Measurements from ENCODE around the gene ZNF217. TPM values are rescaled to one million over a fixed set of nuclear protein-coding genes. Genes with fewer than 3 reads are reported as not detected.

The ZNF217 gene
- total and polyA plus RNA-seq, 2 experiments from 2014 or later, result 4.7 to 32.4 TPM

DNA sequence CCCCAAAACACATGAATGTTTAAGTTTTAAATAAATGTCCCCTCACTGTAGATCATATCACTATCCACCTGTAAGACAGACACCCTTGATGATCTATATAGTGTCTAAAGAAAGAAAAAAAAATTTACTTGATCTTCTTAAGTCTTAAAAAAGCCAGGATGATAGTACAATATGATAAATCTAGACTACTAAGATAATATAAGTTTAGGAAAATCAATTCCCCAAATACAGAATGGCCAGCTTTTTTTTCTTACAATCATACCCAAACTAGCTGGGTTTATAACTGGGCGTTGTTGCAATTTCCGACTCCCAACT lies 14.4 kb downstream of the ZNF217 start:
- 44% methylated on average over 2 of the region's 2 CpGs for WGBS (ENCODE audit: low lambda C conversion rate, missing lambda C conversion rate)
- Histone ChIP-seq H3K27me3 (no peaks in the 10 kb centered on the region), H3K4me3 (no peak overlapping the region), H3K27ac (peak overlapping the region; percentile 64), H2AFZ (no peak overlapping the region), H4K20me1 (ENCODE audit: insufficient read depth, poor library complexity, severe bottlenecking) (peaks cover 4% of the 10 kb centered on the region), H3K4me2 (peak overlapping the region; percentile 60), H3K36me3 (replicated peaks; ENCODE audit: insufficient read depth, low read depth) (peaks cover 3% of the 10 kb centered on the region), H3K79me2 (peaks cover 95% of the 10 kb centered on the region), H3K9me3 (ENCODE audit: low read depth) (no peaks in the 10 kb centered on the region), H3K9me2 (replicated peaks; ENCODE audit: insufficient read depth) (no peaks in the 10 kb centered on the region), H3K4me1 (ENCODE audit: insufficient read depth) (peaks cover 33% of the 10 kb centered on the region)
- TF ChIP-seq EZH2phosphoT487 (IDR thresholded peaks at IDR 0.05; ENCODE audit: low read depth, severe bottlenecking, unreplicated experiment) (no peak), EZH2 (IDR thresholded peaks at IDR 0.05; ENCODE audit: borderline replicate concordance) (no peak)
- TF ChIP-seq, protein P1, sequence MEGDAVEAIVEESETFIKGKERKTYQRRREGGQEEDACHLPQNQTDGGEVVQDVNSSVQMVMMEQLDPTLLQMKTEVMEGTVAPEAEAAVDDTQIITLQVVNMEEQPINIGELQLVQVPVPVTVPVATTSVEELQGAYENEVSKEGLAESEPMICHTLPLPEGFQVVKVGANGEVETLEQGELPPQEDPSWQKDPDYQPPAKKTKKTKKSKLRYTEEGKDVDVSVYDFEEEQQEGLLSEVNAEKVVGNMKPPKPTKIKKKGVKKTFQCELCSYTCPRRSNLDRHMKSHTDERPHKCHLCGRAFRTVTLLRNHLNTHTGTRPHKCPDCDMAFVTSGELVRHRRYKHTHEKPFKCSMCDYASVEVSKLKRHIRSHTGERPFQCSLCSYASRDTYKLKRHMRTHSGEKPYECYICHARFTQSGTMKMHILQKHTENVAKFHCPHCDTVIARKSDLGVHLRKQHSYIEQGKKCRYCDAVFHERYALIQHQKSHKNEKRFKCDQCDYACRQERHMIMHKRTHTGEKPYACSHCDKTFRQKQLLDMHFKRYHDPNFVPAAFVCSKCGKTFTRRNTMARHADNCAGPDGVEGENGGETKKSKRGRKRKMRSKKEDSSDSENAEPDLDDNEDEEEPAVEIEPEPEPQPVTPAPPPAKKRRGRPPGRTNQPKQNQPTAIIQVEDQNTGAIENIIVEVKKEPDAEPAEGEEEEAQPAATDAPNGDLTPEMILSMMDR (IDR thresholded peaks at IDR 0.05; ENCODE audit: poor library complexity), result no peak
- DNase-seq (ENCODE audit: low spot score), result no peak

DNA sequence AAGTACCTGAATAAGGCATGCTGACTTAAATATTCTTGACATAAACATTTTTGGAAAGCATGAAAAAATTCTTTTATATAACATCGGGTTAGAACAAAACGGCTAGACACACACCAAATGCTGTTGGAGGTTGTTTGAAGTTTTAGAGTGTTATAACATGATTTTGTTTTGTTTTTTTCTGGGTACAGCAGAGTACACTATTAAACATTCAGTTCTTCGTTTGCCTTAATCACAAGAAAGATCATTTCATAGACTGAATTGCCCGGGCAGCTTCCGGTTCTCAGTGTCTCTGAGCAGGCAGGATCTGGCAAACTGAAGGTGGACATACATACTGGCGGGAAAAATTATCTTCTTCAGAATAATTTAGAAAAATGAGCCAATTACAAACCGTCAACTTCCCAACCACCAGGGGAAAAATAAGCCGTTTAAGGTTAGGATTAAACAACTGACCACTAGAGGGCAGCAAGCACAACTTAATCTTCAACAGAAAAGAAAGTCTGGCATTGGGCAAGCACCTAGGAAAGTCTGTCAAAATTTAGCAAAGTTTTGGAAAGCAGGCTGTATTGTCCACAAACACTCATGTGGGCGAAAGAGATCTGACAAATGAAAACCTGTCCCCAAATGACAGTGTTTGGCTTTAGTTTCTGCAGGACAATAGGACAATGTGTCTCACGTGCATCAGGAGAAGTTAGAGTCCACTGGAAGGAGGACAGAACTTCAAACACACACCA lies 15.0 kb downstream of the ZNF217 start:
- Histone ChIP-seq H3K4me2 (peak overlapping the region; percentile 60), H3K4me1 (ENCODE audit: insufficient read depth) (peaks cover 29% of the 10 kb centered on the region), H3K9me3 (ENCODE audit: low read depth) (no peaks in the 10 kb centered on the region), H3K79me2 (peaks cover 95% of the 10 kb centered on the region), H3K27me3 (no peaks in the 10 kb centered on the region), H3K36me3 (replicated peaks; ENCODE audit: insufficient read depth, low read depth) (peaks cover 3% of the 10 kb centered on the region), H3K4me3 (no peak overlapping the region), H3K27ac (peak overlapping the region; percentile 64), H2AFZ (no peak overlapping the region), H3K9me2 (replicated peaks; ENCODE audit: insufficient read depth) (no peaks in the 10 kb centered on the region), H4K20me1 (ENCODE audit: insufficient read depth, poor library complexity, severe bottlenecking) (peaks cover 10% of the 10 kb centered on the region)
- TF ChIP-seq, protein P1 (IDR thresholded peaks at IDR 0.05; ENCODE audit: poor library complexity), result peak; percentile 83
- no peak for TF ChIP-seq EZH2phosphoT487 (IDR thresholded peaks at IDR 0.05; ENCODE audit: low read depth, severe bottlenecking, unreplicated experiment)
- peak; percentile 92 for DNase-seq (ENCODE audit: low spot score)
- 45% methylated on average over 10 of the region's 10 CpGs for WGBS (ENCODE audit: low lambda C conversion rate, missing lambda C conversion rate)

DNA sequence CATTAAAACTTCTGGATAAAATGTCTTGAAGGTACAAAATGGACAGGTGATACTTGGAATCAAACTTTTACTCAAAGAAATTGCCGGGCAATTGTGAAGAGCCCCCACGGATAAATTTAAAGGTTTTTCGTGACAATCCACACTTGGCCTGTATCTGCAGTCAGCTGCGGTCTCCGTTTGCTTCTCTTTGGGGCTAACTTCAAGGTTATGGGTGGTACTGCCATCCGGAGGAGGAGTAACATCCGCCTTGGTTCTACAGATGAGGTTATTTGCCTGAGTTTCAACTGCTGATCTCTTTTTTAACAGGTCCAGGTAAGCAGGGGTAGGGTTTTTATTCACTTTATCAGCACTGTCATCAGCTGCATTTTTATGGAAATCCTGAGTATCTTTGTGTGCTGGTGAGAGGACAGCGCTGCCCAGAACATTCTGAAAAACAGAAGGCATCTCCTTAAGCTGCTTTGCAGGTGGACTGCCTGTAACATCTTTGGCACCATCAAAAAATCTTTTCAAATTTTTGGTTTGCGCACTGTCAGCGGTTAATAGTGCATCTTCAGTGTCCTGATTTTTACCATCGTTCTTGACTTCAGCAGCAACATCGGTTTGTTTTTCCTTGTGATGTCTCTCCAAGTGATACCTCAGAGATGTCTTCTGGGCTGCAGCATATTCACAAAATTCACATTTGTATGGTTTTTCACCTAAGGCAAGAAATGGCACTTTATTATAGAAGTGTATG lies 16.9 kb downstream of the ZNF217 start:
- TF ChIP-seq EZH2 (IDR thresholded peaks at IDR 0.05; ENCODE audit: borderline replicate concordance) (no peak), EZH2phosphoT487 (IDR thresholded peaks at IDR 0.05; ENCODE audit: low read depth, severe bottlenecking, unreplicated experiment) (no peak)
- TF ChIP-seq, protein P1 (IDR thresholded peaks at IDR 0.05; ENCODE audit: poor library complexity), result no peak
- Histone ChIP-seq H3K27me3 (no peaks in the 10 kb centered on the region), H3K4me2 (no peak overlapping the region), H3K4me3 (no peak overlapping the region), H2AFZ (no peak overlapping the region), H3K4me1 (ENCODE audit: insufficient read depth) (peaks cover 21% of the 10 kb centered on the region), H3K79me2 (peaks cover 96% of the 10 kb centered on the region), H3K9me3 (ENCODE audit: low read depth) (no peaks in the 10 kb centered on the region), H3K9me2 (replicated peaks; ENCODE audit: insufficient read depth) (no peaks in the 10 kb centered on the region), H3K27ac (no peak overlapping the region), H4K20me1 (ENCODE audit: insufficient read depth, poor library complexity, severe bottlenecking) (peaks cover 27% of the 10 kb centered on the region), H3K36me3 (replicated peaks; ENCODE audit: insufficient read depth, low read depth) (no peaks in the 10 kb centered on the region)
- 96% methylated on average over 12 of the region's 12 CpGs for WGBS (ENCODE audit: low lambda C conversion rate, missing lambda C conversion rate)
- DNase-seq (ENCODE audit: low spot score), result no peak

Data from hepatocyte (in vitro differentiated cells).